Right lung (tissue), 5 donors: ENCODE data around the gene APBA2. TPM values are rescaled to one million over a fixed set of nuclear protein-coding genes. Genes with fewer than 3 reads are reported as not detected.
"Not testable (repeated sequence)": the region's sequence is repeated elsewhere in the genome, so short reads cannot be mapped to it uniquely, and the experiment has no call there.

Experiments
- DNase-seq, 2 donors: peaks; one replicate each; pipeline ENCODE4 v3.0.0-alpha.2; 2013
- polyA plus RNA-seq, 5 donors: library from polyadenylated mRNA; unstranded; fragments of 120-200 nt; gene quantifications; one replicate each; pipeline versions ENCODE4 v1.2.1 to v1.2.3, GENCODE V29; 2013; ENCODE audit warnings: inconsistent platforms in 1 of 5, low replicate concordance in 1 of 5; ENCODE audit not compliant: insufficient read length in 5 of 5, insufficient read depth in 1 of 5

Gene APBA2
- polyA plus RNA-seq, 5 donors: 8.5 to 14.6 (median 11.5) TPM

DNA sequence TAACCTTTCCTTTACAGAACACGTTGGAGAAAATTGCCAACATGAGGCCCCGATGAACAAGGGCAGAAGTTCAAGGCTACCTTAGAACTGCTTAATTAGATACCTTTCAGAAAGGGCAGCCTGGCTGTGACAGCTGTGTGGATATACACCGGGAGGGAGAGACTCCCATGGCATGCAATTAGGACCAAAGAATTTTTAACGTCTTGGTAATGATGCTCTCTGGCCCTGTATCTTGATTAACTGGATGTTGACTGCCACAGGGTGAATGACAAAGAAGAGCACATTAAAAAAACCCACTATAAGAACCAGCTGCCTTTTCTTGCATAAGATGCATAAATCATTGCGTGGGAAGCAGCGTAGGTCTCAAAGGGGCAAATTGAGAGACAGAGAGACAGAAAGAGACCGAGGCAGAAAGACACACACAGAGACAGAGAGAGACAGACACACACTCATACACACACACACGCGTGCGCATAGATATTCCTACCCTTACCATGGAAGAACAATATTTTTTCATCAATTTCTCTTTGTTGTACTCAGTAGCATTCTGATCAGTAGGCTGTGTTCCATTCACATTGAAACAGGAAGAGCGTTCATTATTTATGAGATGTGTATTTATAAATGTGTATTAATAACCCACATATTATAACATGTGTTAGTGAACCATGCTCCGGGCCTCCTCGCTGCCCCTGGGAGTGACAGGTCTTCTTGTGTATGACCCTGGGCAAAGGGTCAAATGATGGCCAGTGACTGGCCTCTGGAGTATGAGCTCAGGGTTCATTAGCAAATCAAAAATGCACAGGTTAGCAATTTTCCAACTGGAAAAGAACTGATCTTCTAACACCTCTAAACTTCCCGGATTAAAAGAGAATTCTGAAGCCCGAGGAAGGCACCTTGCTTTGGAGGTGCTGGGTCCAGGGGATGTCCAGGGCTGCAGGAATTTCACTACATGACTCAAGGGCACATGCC lies 265.0 kb downstream of the APBA2 start:
- no peak for DNase-seq

DNA sequence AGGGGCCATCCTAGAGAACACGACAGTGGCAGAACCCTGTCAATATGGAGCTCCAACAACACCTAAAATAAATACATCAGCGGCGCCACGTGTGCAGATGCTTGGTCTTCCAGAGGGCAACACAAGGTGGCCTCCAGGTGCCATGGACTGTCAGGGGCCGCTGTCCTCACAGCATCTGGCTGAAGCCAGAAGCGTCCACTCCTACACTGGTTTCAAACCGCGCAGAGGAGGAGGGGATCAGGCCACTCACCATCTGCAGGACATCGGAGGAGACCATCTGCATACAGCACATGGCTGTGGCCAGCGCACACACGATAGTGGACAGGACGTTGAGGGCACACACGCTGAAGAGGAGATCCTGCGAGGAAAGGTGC lies 265.7 kb downstream of the APBA2 start:
- no peak for DNase-seq

DNA sequence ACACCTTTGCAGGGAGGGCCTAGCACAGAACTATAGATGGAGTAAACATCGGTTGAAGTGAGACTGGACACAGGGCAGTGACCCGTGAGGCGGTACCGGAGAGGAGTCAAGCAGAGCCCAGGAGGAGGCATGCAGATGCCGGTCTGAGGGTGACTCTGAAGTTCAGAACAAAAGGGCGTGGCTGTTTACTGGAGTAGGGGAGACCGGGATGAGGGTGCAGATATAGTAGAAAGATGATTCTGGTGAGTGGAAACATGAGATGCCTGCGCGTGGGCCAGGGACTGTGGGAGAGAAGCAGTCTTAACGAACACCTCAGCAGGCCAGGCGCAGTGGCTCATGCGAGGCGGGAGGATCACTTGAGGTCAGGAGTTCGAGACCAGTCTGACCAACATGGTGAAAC lies 270.7 kb downstream of the APBA2 start:
- DNase-seq: no peak

DNA sequence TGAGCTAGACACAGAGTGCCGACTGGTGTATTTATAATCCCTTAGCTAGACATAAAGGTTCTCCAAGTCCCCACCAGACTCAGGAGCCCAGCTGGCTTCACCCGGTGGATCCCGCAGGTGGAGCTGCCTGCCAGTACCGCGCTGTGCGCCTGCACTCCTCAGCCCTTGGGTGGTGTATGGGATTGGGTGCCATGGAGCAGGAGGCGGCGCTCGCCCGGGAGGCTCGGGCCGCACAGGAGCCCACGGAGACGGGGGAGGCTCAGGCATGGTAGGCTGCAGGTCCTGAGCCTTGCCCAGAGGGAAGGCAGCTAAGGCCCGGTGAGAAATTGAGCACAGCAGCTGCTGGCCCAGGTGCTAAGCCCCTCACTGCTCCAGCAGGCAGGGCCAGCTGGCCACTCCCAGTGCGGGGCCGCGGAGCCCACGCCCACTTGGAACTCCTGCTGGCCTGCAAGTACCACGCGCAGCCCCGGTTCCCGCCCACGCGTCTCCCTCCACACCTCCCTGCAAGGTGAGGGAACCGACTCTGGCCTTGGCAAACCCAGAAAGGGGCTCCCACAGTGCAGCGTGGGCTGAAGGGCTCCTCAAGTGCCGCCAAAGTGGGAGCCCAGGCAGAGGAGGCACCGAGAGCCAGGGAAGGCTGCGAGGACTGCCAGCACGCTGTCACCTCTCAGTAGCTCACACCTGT lies 274.1 kb downstream of the APBA2 start:
- no peak for DNase-seq

DNA sequence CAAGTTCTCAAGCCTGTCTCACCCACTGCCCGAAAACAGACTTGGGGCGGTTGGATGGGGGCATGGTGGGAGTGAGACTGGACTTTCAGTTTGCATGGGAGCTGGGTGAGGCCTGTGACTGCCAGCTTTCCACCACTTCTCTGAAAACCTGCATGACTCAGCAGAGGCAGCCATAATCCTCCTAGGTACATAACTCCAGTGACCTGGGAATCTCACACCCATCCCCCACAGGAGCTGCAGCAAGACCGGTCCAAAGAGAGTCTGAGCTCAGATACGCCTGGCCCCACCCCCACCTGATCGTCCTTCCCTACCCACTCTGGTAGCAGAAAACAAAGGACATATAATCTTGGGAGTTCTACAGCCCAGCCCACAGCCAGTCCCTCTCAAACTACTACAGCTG lies 276.6 kb downstream of the APBA2 start:
- no peak for DNase-seq

DNA sequence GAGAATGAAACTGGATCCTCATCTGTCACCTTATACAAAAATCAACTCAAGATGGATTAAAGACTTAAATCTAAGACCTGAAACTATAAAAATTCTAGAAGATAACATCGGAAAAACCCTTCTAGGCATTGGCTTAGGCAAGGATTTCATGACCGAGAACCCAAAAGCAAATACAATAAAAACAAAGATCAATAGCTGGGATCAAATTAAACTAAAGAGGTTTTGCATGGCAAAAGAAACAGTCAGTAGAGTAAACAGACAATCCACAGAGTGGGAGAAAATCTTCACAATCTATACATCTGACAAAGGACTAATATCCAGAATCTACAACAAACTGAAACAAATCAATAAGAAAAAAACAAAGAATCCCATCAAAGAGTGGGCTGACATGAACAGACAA lies 281.3 kb downstream of the APBA2 start:
- not testable (repeated sequence) for DNase-seq

Other genes starting within 250 kb of the APBA2 start
- gene GOLGA8M, start 173.6 kb upstream of the APBA2 start, polyA plus RNA-seq: 1 to 10 TPM; 1.7 to 3.9 (median 2.8) TPM
- 1 to 10 TPM in 1 of 5 donors, under 1 TPM in 4; 0.58 to 1.1 (median 0.89) TPM for gene GOLGA6L7, start 37.3 kb upstream of the APBA2 start, polyA plus RNA-seq